Colonic mucosa (tissue), 4 donors: ENCODE data around the gene LDLRAD3. TPM values are rescaled to one million over a fixed set of nuclear protein-coding genes. Genes with fewer than 3 reads are reported as not detected.
A peak's percentile ranks its signal among the peaks of the same experiment; 100 is the strongest.

Source experiments
- DNase-seq: peaks from one replicate; pipeline ENCODE4 v3.0.0-alpha.2; 2020
- H3K27ac ChIP-seq: fragments of 200-600 bp; one replicate; pipeline ENCODE4 v1.8.0; 2021
- H3K27me3 ChIP-seq: fragments of 200-600 bp; one replicate; pipeline ENCODE4 v1.8.0; 2021
- H3K36me3 ChIP-seq: fragments of 200-600 bp; one replicate; pipeline ENCODE4 v1.8.0; 2021
- H3K4me1 ChIP-seq: fragments of 200-600 bp; one replicate; pipeline ENCODE4 v1.8.0; 2021; ENCODE audit warnings: mild to moderate bottlenecking
- H3K4me3 ChIP-seq: fragments of 200-600 bp; one replicate; pipeline ENCODE4 v1.8.0; 2021
- H3K9ac ChIP-seq, 2 donors: one replicate each; pipeline ENCODE4 v1.7.0; 2013; ENCODE audit warnings: control low read depth in 2 of 2, low read depth in 2 of 2, low read length in 2 of 2
- H3K9me3 ChIP-seq: fragments of 200-600 bp; one replicate; pipeline ENCODE4 v1.8.0; 2021
- CTCF ChIP-seq: fragments of 200-600 bp; IDR thresholded peaks from one replicate; pipeline ENCODE4 v1.8.0; 2022; ENCODE audit warnings: antibody characterized with exemption, mild to moderate bottlenecking
- intact Hi-C: fragments of 100-400 bp; cut with DNase I; formaldehyde crosslinking; loops from one replicate; pipeline ENCODE4 v1.14.1; 2022
- total RNA-seq, 2 donors: library from RNA; stranded (reverse); fragmentation: NEBNext Ultra II Directional in 1 of 2; extraction: Animal tissue kit (Norgen Biotek cat#: 25700) in 1 of 2; gene quantifications; one replicate each; pipeline ENCODE4 v1.2.1, GENCODE V29; 2021
- donor health status: healthy.
- donor health status: DM: no; HTN: no; CAD: no.
- donor health status: DM: no; HTN: no; CAD: no.

LDLRAD3 gene
- total RNA-seq, 2 donors from 2014 or later, result 1.9 to 2.9 TPM

GRCh38 chr11:36218283-36218921, 274.5 kb downstream of the LDLRAD3 start:
- no peak for DNase-seq
- Histone ChIP-seq H3K27ac (no peak overlapping the region), H3K4me1 (no peaks in the 10 kb centered on the region), H3K9me3 (no peaks in the 10 kb centered on the region), H3K27me3 (no peaks in the 10 kb centered on the region), H3K9ac (no peak overlapping the region), H3K36me3 (no peaks in the 10 kb centered on the region), H3K4me3 (no peak overlapping the region)
- intact Hi-C loops, result no loop called here
- no peak for TF ChIP-seq CTCF

- DNase-seq, result no peak
- H3K9ac ChIP-seq, result no peak overlapping the region
Observed at GRCh38 chr11:36219996-36220395, 276.1 kb downstream of the LDLRAD3 start.

GRCh38 chr11:36222831-36223635, 279.2 kb downstream of the LDLRAD3 start:
- intact Hi-C loops, result no loop called here
- Histone ChIP-seq H3K9ac (no peak overlapping the region), H3K36me3 (no peaks in the 10 kb centered on the region), H3K4me3 (no peak overlapping the region), H3K27me3 (no peaks in the 10 kb centered on the region), H3K9me3 (no peaks in the 10 kb centered on the region), H3K4me1 (no peaks in the 10 kb centered on the region), H3K27ac (no peak overlapping the region)
- DNase-seq, result peak; percentile 19
- no peak for TF ChIP-seq CTCF

More at GRCh38 chr11:36219996-36220395, 276.1 kb downstream of the LDLRAD3 start:
- no peak for TF ChIP-seq CTCF
- H3K4me1 ChIP-seq, result no peaks in the 10 kb centered on the region
- no peak overlapping the region for H3K27ac ChIP-seq
- H3K4me3 ChIP-seq, result no peak overlapping the region
- no peaks in the 10 kb centered on the region for H3K36me3 ChIP-seq
- no peaks in the 10 kb centered on the region for H3K27me3 ChIP-seq
- intact Hi-C loops, result no loop called here
- no peaks in the 10 kb centered on the region for H3K9me3 ChIP-seq

- Histone ChIP-seq H3K9ac (no peak overlapping the region), H3K4me1 (no peaks in the 10 kb centered on the region), H3K36me3 (no peaks in the 10 kb centered on the region), H3K4me3 (no peak overlapping the region), H3K9me3 (no peaks in the 10 kb centered on the region), H3K27me3 (no peaks in the 10 kb centered on the region), H3K27ac (no peak overlapping the region)
- TF ChIP-seq CTCF, result no peak
- intact Hi-C loops, result no loop called here
- no peak for DNase-seq
Observed at GRCh38 chr11:36224209-36224882, 280.5 kb downstream of the LDLRAD3 start.

GRCh38 chr11:36227044-36227443, 283.2 kb downstream of the LDLRAD3 start:
- intact Hi-C loops, result no loop called here
- no peak for DNase-seq
- H3K9ac ChIP-seq, result no peak overlapping the region
- no peak for TF ChIP-seq CTCF
- no peak overlapping the region for H3K27ac ChIP-seq
- H3K9me3 ChIP-seq, result no peaks in the 10 kb centered on the region
- no peaks in the 10 kb centered on the region for H3K27me3 ChIP-seq
- no peaks in the 10 kb centered on the region for H3K36me3 ChIP-seq
- no peak overlapping the region for H3K4me3 ChIP-seq
- no peaks in the 10 kb centered on the region for H3K4me1 ChIP-seq
